Measurements from ENCODE around the gene MT4. TPM values are rescaled to one million over a fixed set of nuclear protein-coding genes. Genes with fewer than 3 reads are reported as not detected.

The MT4 gene
- total RNA-seq, 5 donors from 2014 or later (not counting 1 experiment from before 2014, with no cell fraction given): not detected

- no peaks in the 10 kb centered on the region for H3K36me3 ChIP-seq (ENCODE audit: control insufficient read depth in 2 of 2, extremely low read depth in 1 of 2, insufficient read depth in 1 of 2, low read length in 1 of 2)
- 100% methylated on average over 1 of the region's 6 CpGs for WGBS (ENCODE audit: insufficient coverage)
- Mint-ChIP-seq H3K27ac (no peak overlapping the region), H3K4me3 (no peak overlapping the region), H3K27me3 (peaks cover 12 to 28% of the 10 kb centered on the region in 2 donors), H3K4me1 (peaks cover 10 to 13% (median 12%) of the 10 kb centered on the region in 3 donors), H3K9me3 (peaks cover 0 to 7% (median 0%) of the 10 kb centered on the region in 3 donors), H3K36me3 (no peaks in the 10 kb centered on the region)
- ChIA-PET POLR2A (no interaction called here), CTCF (interaction anchor here in 1 of 2 donors (0.5 kb wide), 1 partner anchor 113 kb away, joined by 4 read pairs; no protein-coding TSS in a partner anchor)
- no peak overlapping the region for H3K27ac ChIP-seq (ENCODE audit: low read length)
- no peaks in the 10 kb centered on the region for H3K9me3 ChIP-seq
- no peak overlapping the region for H3K4me3 ChIP-seq (ENCODE audit: control insufficient read depth in 1 of 2, extremely low read depth in 1 of 2, low read length in 1 of 2)
- DNase-seq (no peak), ATAC-seq (replicated peaks in 1 of 4) (no peak)
- peaks cover 0 to 13% of the 10 kb centered on the region in 2 experiments for H3K4me1 ChIP-seq (ENCODE audit: control insufficient read depth in 1 of 2, extremely low read depth in 1 of 2, insufficient read depth in 2 of 2, low read length in 2 of 2)
- peaks cover 0 to 22% of the 10 kb centered on the region in 2 experiments for H3K27me3 ChIP-seq (replicated peaks in 1 of 2; ENCODE audit: control insufficient read depth in 2 of 2, extremely low read depth in 1 of 2, insufficient read depth in 2 of 2, low read length in 1 of 2)
These were observed 28.9 kb downstream of the MT4 start for GRCh38 chr16:56593573-56594291.

GRCh38 chr16:56594292-56594619 lies 29.4 kb downstream of the MT4 start:
- ATAC-seq (replicated peaks in 1 of 4): no peak
- POLR2A ChIA-PET: no interaction called here
- no peak for DNase-seq
- Histone ChIP-seq H3K27ac (ENCODE audit: low read length) (no peak overlapping the region), H3K27me3 (replicated peaks in 1 of 2; ENCODE audit: control insufficient read depth in 2 of 2, extremely low read depth in 1 of 2, insufficient read depth in 2 of 2, low read length in 1 of 2) (peaks cover 0 to 18% of the 10 kb centered on the region in 2 experiments), H3K4me3 (ENCODE audit: control insufficient read depth in 1 of 2, extremely low read depth in 1 of 2, low read length in 1 of 2) (no peak overlapping the region), H3K4me1 (ENCODE audit: control insufficient read depth in 1 of 2, extremely low read depth in 1 of 2, insufficient read depth in 2 of 2, low read length in 2 of 2) (peaks cover 0 to 9% of the 10 kb centered on the region in 2 experiments), H3K36me3 (ENCODE audit: control insufficient read depth in 2 of 2, extremely low read depth in 1 of 2, insufficient read depth in 1 of 2, low read length in 1 of 2) (no peaks in the 10 kb centered on the region), H3K9me3 (no peaks in the 10 kb centered on the region)
- CTCF ChIA-PET: no interaction called here
- Mint-ChIP-seq H3K27ac (no peak overlapping the region), H3K9me3 (peaks cover 0 to 7% (median 0%) of the 10 kb centered on the region in 3 donors), H3K4me1 (peaks cover 10% of the 10 kb centered on the region in 3 donors), H3K4me3 (no peak overlapping the region), H3K36me3 (no peaks in the 10 kb centered on the region), H3K27me3 (peaks cover 10 to 25% of the 10 kb centered on the region in 2 donors)
- no CpG with 5 or more reads among the region's 5 CpGs for WGBS (ENCODE audit: insufficient coverage)

GRCh38 chr16:56600398-56600999 lies 35.6 kb downstream of the MT4 start:
- WGBS (ENCODE audit: insufficient coverage): 46% methylated on average over 7 of the region's 8 CpGs
- ChIA-PET POLR2A (no interaction called here), CTCF (interaction anchor here (0.5 to 2.0 kb wide), 8 partner anchors 9 to 1679 kb away, joined by 3 to 11 read pairs (median 4); no protein-coding TSS in a partner anchor)
- Mint-ChIP-seq H3K27ac (no peak overlapping the region), H3K36me3 (no peaks in the 10 kb centered on the region), H3K4me3 (no peak overlapping the region), H3K4me1 (peaks cover 0 to 2% (median 2%) of the 10 kb centered on the region in 3 donors), H3K9me3 (no peaks in the 10 kb centered on the region), H3K27me3 (peaks cover 4 to 11% of the 10 kb centered on the region in 2 donors)
- peak in 9 of 35 experiments; percentile 8 to 65 (median 23) for DNase-seq
- ATAC-seq (replicated peaks in 1 of 4): peak in 2 of 4 experiments; percentile 50 to 59
- Histone ChIP-seq H3K4me3 (ENCODE audit: control insufficient read depth in 1 of 2, extremely low read depth in 1 of 2, low read length in 1 of 2) (no peak overlapping the region), H3K9me3 (no peaks in the 10 kb centered on the region), H3K27ac (ENCODE audit: low read length) (no peak overlapping the region), H3K4me1 (ENCODE audit: control insufficient read depth in 1 of 2, extremely low read depth in 1 of 2, insufficient read depth in 2 of 2, low read length in 2 of 2) (peaks cover 0 to 3% of the 10 kb centered on the region in 2 experiments), H3K36me3 (ENCODE audit: control insufficient read depth in 2 of 2, extremely low read depth in 1 of 2, insufficient read depth in 1 of 2, low read length in 1 of 2) (no peaks in the 10 kb centered on the region), H3K27me3 (replicated peaks in 1 of 2; ENCODE audit: control insufficient read depth in 2 of 2, extremely low read depth in 1 of 2, insufficient read depth in 2 of 2, low read length in 1 of 2) (peaks cover 0 to 16% of the 10 kb centered on the region in 2 experiments)

- WGBS (ENCODE audit: insufficient coverage): 61% methylated on average over 4 of the region's 9 CpGs
These were observed 36.5 kb downstream of the MT4 start for GRCh38 chr16:56601325-56601724.

GRCh38 chr16:56603589-56603988 lies 38.7 kb downstream of the MT4 start:
- no peaks in the 10 kb centered on the region for H3K9me3 ChIP-seq
- H3K36me3 ChIP-seq (ENCODE audit: control insufficient read depth in 2 of 2, extremely low read depth in 1 of 2, insufficient read depth in 1 of 2, low read length in 1 of 2): no peaks in the 10 kb centered on the region
- peaks cover 0 to 16% of the 10 kb centered on the region in 2 experiments for H3K27me3 ChIP-seq (replicated peaks in 1 of 2; ENCODE audit: control insufficient read depth in 2 of 2, extremely low read depth in 1 of 2, insufficient read depth in 2 of 2, low read length in 1 of 2)
- Mint-ChIP-seq H3K27me3 (peaks cover 4 to 11% of the 10 kb centered on the region in 2 donors), H3K27ac (no peak overlapping the region), H3K9me3 (no peaks in the 10 kb centered on the region), H3K36me3 (no peaks in the 10 kb centered on the region), H3K4me1 (peaks cover 21 to 24% (median 21%) of the 10 kb centered on the region in 3 donors), H3K4me3 (no peak overlapping the region)
- peaks cover 8 to 23% of the 10 kb centered on the region in 2 experiments for H3K4me1 ChIP-seq (ENCODE audit: control insufficient read depth in 1 of 2, extremely low read depth in 1 of 2, insufficient read depth in 2 of 2, low read length in 2 of 2)
- H3K27ac ChIP-seq (ENCODE audit: low read length): no peak overlapping the region
- ChIA-PET POLR2A (interaction anchor here (0.6 to 1.4 kb wide), 2 partner anchors 12 to 130 kb away, joined by 3 read pairs; no protein-coding TSS in a partner anchor), CTCF (interaction anchor here (0.8 to 1.9 kb wide), 3 partner anchors 40 to 99 kb away, joined by 3 to 6 read pairs (median 5); no protein-coding TSS in a partner anchor)
- no peak overlapping the region for H3K4me3 ChIP-seq (ENCODE audit: control insufficient read depth in 1 of 2, extremely low read depth in 1 of 2, low read length in 1 of 2)
- ATAC-seq (replicated peaks in 1 of 4) (peak in 1 of 4 experiments; percentile 15), DNase-seq (peak in 4 of 35 experiments; percentile 4 to 56 (median 12))
- WGBS (ENCODE audit: insufficient coverage): 64% methylated on average over 4 of the region's 4 CpGs

More at GRCh38 chr16:56601325-56601724, 36.5 kb downstream of the MT4 start:
- H3K27me3 Mint-ChIP-seq: peaks cover 4 to 11% of the 10 kb centered on the region in 2 donors
- ChIA-PET CTCF (interaction anchor here (0.7 to 2.0 kb wide), 4 partner anchors 9 to 238 kb away, joined by 4 to 11 read pairs (median 6); no protein-coding TSS in a partner anchor), POLR2A (no interaction called here)
- Histone ChIP-seq H3K36me3 (ENCODE audit: control insufficient read depth in 2 of 2, extremely low read depth in 1 of 2, insufficient read depth in 1 of 2, low read length in 1 of 2) (no peaks in the 10 kb centered on the region), H3K4me3 (ENCODE audit: control insufficient read depth in 1 of 2, extremely low read depth in 1 of 2, low read length in 1 of 2) (no peak overlapping the region), H3K27me3 (replicated peaks in 1 of 2; ENCODE audit: control insufficient read depth in 2 of 2, extremely low read depth in 1 of 2, insufficient read depth in 2 of 2, low read length in 1 of 2) (peaks cover 0 to 16% of the 10 kb centered on the region in 2 experiments), H3K27ac (ENCODE audit: low read length) (no peak overlapping the region), H3K4me1 (ENCODE audit: control insufficient read depth in 1 of 2, extremely low read depth in 1 of 2, insufficient read depth in 2 of 2, low read length in 2 of 2) (peaks cover 0 to 3% of the 10 kb centered on the region in 2 experiments), H3K9me3 (no peaks in the 10 kb centered on the region)
- H3K4me3 Mint-ChIP-seq: no peak overlapping the region
- no peak for DNase-seq
- H3K36me3 Mint-ChIP-seq: no peaks in the 10 kb centered on the region
- H3K9me3 Mint-ChIP-seq: no peaks in the 10 kb centered on the region
- no peak for ATAC-seq (replicated peaks in 1 of 4)
- no peak overlapping the region for H3K27ac Mint-ChIP-seq
- H3K4me1 Mint-ChIP-seq: peaks cover 2 to 5% (median 4%) of the 10 kb centered on the region in 3 donors

- Mint-ChIP-seq H3K27me3 (peaks cover 4 to 11% of the 10 kb centered on the region in 2 donors), H3K36me3 (no peaks in the 10 kb centered on the region), H3K4me3 (no peak overlapping the region), H3K27ac (peak overlapping the region in 1 of 2 donors; percentile 7), H3K9me3 (no peaks in the 10 kb centered on the region), H3K4me1 (peaks cover 29 to 37% (median 35%) of the 10 kb centered on the region in 3 donors)
- no peak overlapping the region for H3K4me3 ChIP-seq (ENCODE audit: control insufficient read depth in 1 of 2, extremely low read depth in 1 of 2, low read length in 1 of 2)
- no peaks in the 10 kb centered on the region for H3K9me3 ChIP-seq
- ATAC-seq (replicated peaks in 1 of 4) (no peak), DNase-seq (no peak)
- ChIA-PET CTCF (interaction anchor here (1.3 to 3.7 kb wide), 2 partner anchors 96 to 97 kb away, joined by 3 to 24 read pairs; no protein-coding TSS in a partner anchor), POLR2A (interaction anchor here in 1 of 2 donors (1.4 kb wide), 1 partner anchor 11 kb away, joined by 3 read pairs; no protein-coding TSS in a partner anchor)
- WGBS (ENCODE audit: insufficient coverage): 92% methylated on average over 2 of the region's 4 CpGs
- no peak overlapping the region for H3K27ac ChIP-seq (ENCODE audit: low read length)
- H3K4me1 ChIP-seq (ENCODE audit: control insufficient read depth in 1 of 2, extremely low read depth in 1 of 2, insufficient read depth in 2 of 2, low read length in 2 of 2): peaks cover 17 to 37% of the 10 kb centered on the region in 2 experiments
- H3K27me3 ChIP-seq (replicated peaks in 1 of 2; ENCODE audit: control insufficient read depth in 2 of 2, extremely low read depth in 1 of 2, insufficient read depth in 2 of 2, low read length in 1 of 2): peaks cover 0 to 16% of the 10 kb centered on the region in 2 experiments
- H3K36me3 ChIP-seq (ENCODE audit: control insufficient read depth in 2 of 2, extremely low read depth in 1 of 2, insufficient read depth in 1 of 2, low read length in 1 of 2): no peaks in the 10 kb centered on the region
These were observed 40.1 kb downstream of the MT4 start for GRCh38 chr16:56604966-56605365.
